Astrocyte (in vitro differentiated cells and primary cell): Measurements from ENCODE around the gene SLC17A3. TPM values are rescaled to one million over a fixed set of nuclear protein-coding genes. Genes with fewer than 3 reads are reported as not detected.

Source experiments
- DNase-seq: peaks from one replicate; pipeline ENCODE4 v3.0.0-alpha.2; 2010; ENCODE audit warnings: low read depth
- FAIRE-seq: peaks from 2 replicates; lab custom pipeline; 2011; peaks lifted over from hg19 to GRCh38; lab: Jason Lieb, UNC
- H2AFZ ChIP-seq: 2 replicates; pipeline ENCODE4 v1.6.0; 2012; ENCODE audit warnings: low read depth, low read length, inconsistent platforms
- H3K27ac ChIP-seq: 2 replicates; pipeline ENCODE4 v1.5.1; 2011; ENCODE audit warnings: low read depth, low read length, inconsistent platforms
- H3K27me3 ChIP-seq: 2 replicates; pipeline ENCODE4 v1.6.0; 2011; ENCODE audit warnings: low read length, inconsistent platforms; ENCODE audit not compliant: insufficient read depth
- H3K36me3 ChIP-seq: 2 replicates; pipeline ENCODE4 v1.5.1; 2011; ENCODE audit warnings: low read length, inconsistent platforms; ENCODE audit not compliant: insufficient read depth
- H3K4me1 ChIP-seq: 2 replicates; pipeline ENCODE4 v1.5.1; 2011; ENCODE audit warnings: low read length, inconsistent platforms; ENCODE audit not compliant: insufficient read depth
- H3K4me2 ChIP-seq: 2 replicates; pipeline ENCODE4 v1.6.0; 2012; ENCODE audit warnings: low read length, inconsistent platforms
- H3K4me3 ChIP-seq: 2 replicates; pipeline ENCODE4 v1.5.1; 2011; ENCODE audit warnings: low read depth, mild to moderate bottlenecking, low read length, inconsistent platforms; ENCODE audit not compliant: insufficient read depth
- H3K79me2 ChIP-seq: 2 replicates; pipeline ENCODE4 v1.6.0; 2012; ENCODE audit warnings: mild to moderate bottlenecking, low read length, inconsistent platforms; ENCODE audit not compliant: insufficient read depth
- H3K9ac ChIP-seq: 2 replicates; pipeline ENCODE4 v1.6.0; 2012; ENCODE audit warnings: mild to moderate bottlenecking, low read length, inconsistent platforms
- H3K9me3 ChIP-seq: 2 replicates; pipeline ENCODE4 v1.5.1; 2012; ENCODE audit warnings: low read depth, mild to moderate bottlenecking, low read length, inconsistent platforms; ENCODE audit not compliant: insufficient read depth
- H4K20me1 ChIP-seq: 2 replicates; pipeline ENCODE4 v1.6.0; 2012; ENCODE audit warnings: low read length, inconsistent platforms; ENCODE audit not compliant: insufficient read depth
- H3K27ac Mint-ChIP-seq: one replicate; pipeline ENCODE4 v1.8.0; 2021; ENCODE audit warnings: mild to moderate bottlenecking, mixed read lengths; ENCODE audit not compliant: unreplicated experiment
- H3K27me3 Mint-ChIP-seq: one replicate; pipeline ENCODE4 v1.8.0; 2021; ENCODE audit warnings: low read depth, mixed read lengths; ENCODE audit not compliant: unreplicated experiment
- H3K36me3 Mint-ChIP-seq: one replicate; pipeline ENCODE4 v1.8.0; 2021; ENCODE audit warnings: low read depth, mixed read lengths; ENCODE audit not compliant: unreplicated experiment
- H3K4me1 Mint-ChIP-seq: one replicate; pipeline ENCODE4 v1.8.0; 2021; ENCODE audit warnings: low read depth, mixed read lengths; ENCODE audit not compliant: unreplicated experiment
- H3K4me3 Mint-ChIP-seq: one replicate; pipeline ENCODE4 v1.8.0; 2021; ENCODE audit warnings: mild to moderate bottlenecking, moderate library complexity, mixed read lengths; ENCODE audit not compliant: unreplicated experiment
- H3K9me3 Mint-ChIP-seq: one replicate; pipeline ENCODE4 v1.8.0; 2021; ENCODE audit warnings: mild to moderate bottlenecking, mixed read lengths; ENCODE audit not compliant: unreplicated experiment
- EZH2 ChIP-seq: IDR thresholded peaks from 2 replicates; pipeline ENCODE4 v1.6.1; 2012; ENCODE audit warnings: mild to moderate bottlenecking, low read length, inconsistent platforms; ENCODE audit not compliant: insufficient read depth
- total RNA-seq: library from RNA; stranded (reverse); gene quantifications from 2 replicates; pipeline ENCODE4 v1.2.1, GENCODE V29; 2021
- TF ChIP-seq, protein P1 (sequence below): IDR thresholded peaks from 2 replicates; pipeline ENCODE4 v1.5.1; 2011; ENCODE audit warnings: low read depth, mild to moderate bottlenecking, inconsistent platforms, low read length, moderate library complexity; ENCODE audit not compliant: insufficient read depth

Gene SLC17A3
- total RNA-seq, 1 donor from 2014 or later = not detected

DNA sequence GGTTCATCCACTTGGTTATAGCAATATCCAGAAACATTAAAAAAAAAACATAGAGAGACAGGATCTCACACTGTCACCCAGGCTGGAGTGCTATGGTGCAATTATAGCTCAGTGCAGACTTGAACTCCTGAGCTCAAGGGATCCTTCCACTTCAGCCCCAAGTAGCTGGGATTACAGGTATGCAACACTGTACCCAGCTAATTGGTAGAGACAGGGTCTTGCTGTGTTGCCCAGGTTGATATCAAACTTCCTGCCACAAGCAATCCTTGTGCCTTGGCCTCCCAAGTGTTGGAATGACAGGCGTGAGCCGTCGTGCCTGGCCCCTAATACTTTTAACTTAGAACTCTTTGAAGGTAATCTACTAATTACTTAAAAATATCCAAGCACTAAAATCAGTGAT lies 41.4 kb downstream of the SLC17A3 start:
- H3K36me3 ChIP-seq = no peaks in the 10 kb centered on the region
- TF ChIP-seq EZH2 = no peak
- TF ChIP-seq, protein P1, sequence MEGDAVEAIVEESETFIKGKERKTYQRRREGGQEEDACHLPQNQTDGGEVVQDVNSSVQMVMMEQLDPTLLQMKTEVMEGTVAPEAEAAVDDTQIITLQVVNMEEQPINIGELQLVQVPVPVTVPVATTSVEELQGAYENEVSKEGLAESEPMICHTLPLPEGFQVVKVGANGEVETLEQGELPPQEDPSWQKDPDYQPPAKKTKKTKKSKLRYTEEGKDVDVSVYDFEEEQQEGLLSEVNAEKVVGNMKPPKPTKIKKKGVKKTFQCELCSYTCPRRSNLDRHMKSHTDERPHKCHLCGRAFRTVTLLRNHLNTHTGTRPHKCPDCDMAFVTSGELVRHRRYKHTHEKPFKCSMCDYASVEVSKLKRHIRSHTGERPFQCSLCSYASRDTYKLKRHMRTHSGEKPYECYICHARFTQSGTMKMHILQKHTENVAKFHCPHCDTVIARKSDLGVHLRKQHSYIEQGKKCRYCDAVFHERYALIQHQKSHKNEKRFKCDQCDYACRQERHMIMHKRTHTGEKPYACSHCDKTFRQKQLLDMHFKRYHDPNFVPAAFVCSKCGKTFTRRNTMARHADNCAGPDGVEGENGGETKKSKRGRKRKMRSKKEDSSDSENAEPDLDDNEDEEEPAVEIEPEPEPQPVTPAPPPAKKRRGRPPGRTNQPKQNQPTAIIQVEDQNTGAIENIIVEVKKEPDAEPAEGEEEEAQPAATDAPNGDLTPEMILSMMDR = no peak
- H3K27ac Mint-ChIP-seq = no peak overlapping the region
- H3K4me3 Mint-ChIP-seq = no peak overlapping the region
- no peak for DNase-seq
- no peaks in the 10 kb centered on the region for H3K4me1 Mint-ChIP-seq
- H3K4me1 ChIP-seq = no peaks in the 10 kb centered on the region
- no peak overlapping the region for H3K27ac ChIP-seq
- H3K4me3 ChIP-seq = no peak overlapping the region
- no peaks in the 10 kb centered on the region for H3K9me3 ChIP-seq
- H3K79me2 ChIP-seq = no peaks in the 10 kb centered on the region
- H3K27me3 Mint-ChIP-seq = peaks cover 2% of the 10 kb centered on the region
- no peak overlapping the region for H2AFZ ChIP-seq
- H3K4me2 ChIP-seq = no peak overlapping the region
- H3K9me3 Mint-ChIP-seq = no peaks in the 10 kb centered on the region
- no peaks in the 10 kb centered on the region for H4K20me1 ChIP-seq
- no peak overlapping the region for H3K9ac ChIP-seq
- H3K36me3 Mint-ChIP-seq = no peaks in the 10 kb centered on the region
- FAIRE-seq = no peak
- H3K27me3 ChIP-seq = no peaks in the 10 kb centered on the region

DNA sequence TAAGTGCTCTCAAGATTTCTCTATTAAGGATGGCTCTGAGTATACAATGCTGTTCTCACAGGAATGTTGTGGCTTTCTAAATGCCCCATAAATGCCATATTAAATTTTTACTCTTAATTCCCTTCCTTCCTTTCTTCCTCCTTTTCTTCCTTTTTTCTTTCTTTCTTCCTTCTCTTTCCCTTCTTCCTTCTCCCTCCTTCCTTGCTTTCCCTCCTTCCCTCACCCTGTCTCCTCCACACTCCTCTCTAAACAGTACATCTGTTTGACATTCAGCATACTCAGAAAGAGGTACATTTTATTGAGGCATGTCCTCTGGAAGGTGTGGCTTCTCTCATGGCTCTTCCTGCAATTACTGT lies 41.8 kb downstream of the SLC17A3 start:
- no peaks in the 10 kb centered on the region for H3K4me1 ChIP-seq
- no peak overlapping the region for H3K4me2 ChIP-seq
- Mint-ChIP-seq H3K27me3 (peaks cover 2% of the 10 kb centered on the region), H3K9me3 (no peaks in the 10 kb centered on the region), H3K36me3 (no peaks in the 10 kb centered on the region), H3K27ac (no peak overlapping the region), H3K4me1 (no peaks in the 10 kb centered on the region), H3K4me3 (no peak overlapping the region)
- no peaks in the 10 kb centered on the region for H3K79me2 ChIP-seq
- no peak overlapping the region for H3K27ac ChIP-seq
- TF ChIP-seq, protein P1 = no peak
- no peak for TF ChIP-seq EZH2
- no peaks in the 10 kb centered on the region for H4K20me1 ChIP-seq
- H3K9ac ChIP-seq = no peak overlapping the region
- H3K36me3 ChIP-seq = no peaks in the 10 kb centered on the region
- no peak overlapping the region for H3K4me3 ChIP-seq
- FAIRE-seq (no peak), DNase-seq (no peak)
- no peak overlapping the region for H2AFZ ChIP-seq
- H3K9me3 ChIP-seq = no peaks in the 10 kb centered on the region
- no peaks in the 10 kb centered on the region for H3K27me3 ChIP-seq

DNA sequence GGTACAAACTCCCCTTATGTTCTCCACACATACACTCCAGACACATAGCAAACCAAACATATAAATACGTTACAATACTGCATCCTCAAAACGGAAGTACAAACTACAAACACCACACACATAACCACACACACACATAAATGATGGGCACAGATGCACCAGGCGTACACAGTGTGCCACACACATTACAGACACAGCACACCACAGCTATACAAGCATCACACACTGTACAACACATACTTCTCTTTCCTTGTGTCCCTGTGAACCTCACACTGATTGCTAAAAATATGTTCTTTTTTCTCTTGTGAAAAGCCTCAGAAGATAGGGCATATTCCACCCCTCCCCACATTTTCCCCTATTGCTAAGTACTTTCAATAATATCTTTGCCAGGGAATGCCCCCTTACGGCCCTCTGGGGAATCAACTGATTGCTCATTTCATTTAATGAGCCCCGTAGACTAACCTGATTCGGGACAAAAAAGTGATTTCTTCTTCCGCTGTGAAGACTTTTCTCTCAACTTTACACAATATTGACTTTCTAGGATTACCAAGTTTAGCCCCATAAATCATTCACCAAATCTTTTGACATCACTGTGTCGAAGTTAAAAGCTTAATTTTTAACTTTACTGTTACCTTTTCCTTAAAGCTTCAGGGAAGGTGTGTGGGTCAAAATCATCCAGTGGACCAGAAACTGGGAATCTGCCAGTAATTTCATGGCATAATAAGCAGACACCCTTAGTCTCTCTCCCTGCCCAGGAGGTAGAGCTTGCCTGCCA lies 42.3 kb downstream of the SLC17A3 start, which contains the start of gene SLC17A1:
TSS of gene SLC17A1 (minus strand) at position 521 of the 775 bp plus-strand sequence. CDS start 1,495 bp downstream, outside the sequence.
- no peak for DNase-seq
- no peaks in the 10 kb centered on the region for H3K4me1 ChIP-seq
- Mint-ChIP-seq H3K9me3 (no peaks in the 10 kb centered on the region), H3K4me1 (no peaks in the 10 kb centered on the region), H3K4me3 (no peak within 1 kb of the TSS), H3K27ac (no peak within 1 kb of the TSS), H3K27me3 (peaks cover 2% of the 10 kb centered on the region), H3K36me3 (no peaks in the 10 kb centered on the region)
- FAIRE-seq = no peak
- TF ChIP-seq, protein P1 = no peak
- TF ChIP-seq EZH2 = no peak
- no peaks in the 10 kb centered on the region for H3K36me3 ChIP-seq
- H3K27me3 ChIP-seq = no peaks in the 10 kb centered on the region
- H3K79me2 ChIP-seq = no peaks in the 10 kb centered on the region
- no peak within 1 kb of the TSS for H3K9ac ChIP-seq
- H3K4me2 ChIP-seq = no peak within 1 kb of the TSS
- no peak within 1 kb of the TSS for H3K27ac ChIP-seq
- H2AFZ ChIP-seq = no peak within 1 kb of the TSS
- H3K4me3 ChIP-seq = no peak within 1 kb of the TSS
- no peaks in the 10 kb centered on the region for H3K9me3 ChIP-seq
- no peaks in the 10 kb centered on the region for H4K20me1 ChIP-seq
